ENCODE data around the gene SARS1.

SARS1 gene

DNA sequence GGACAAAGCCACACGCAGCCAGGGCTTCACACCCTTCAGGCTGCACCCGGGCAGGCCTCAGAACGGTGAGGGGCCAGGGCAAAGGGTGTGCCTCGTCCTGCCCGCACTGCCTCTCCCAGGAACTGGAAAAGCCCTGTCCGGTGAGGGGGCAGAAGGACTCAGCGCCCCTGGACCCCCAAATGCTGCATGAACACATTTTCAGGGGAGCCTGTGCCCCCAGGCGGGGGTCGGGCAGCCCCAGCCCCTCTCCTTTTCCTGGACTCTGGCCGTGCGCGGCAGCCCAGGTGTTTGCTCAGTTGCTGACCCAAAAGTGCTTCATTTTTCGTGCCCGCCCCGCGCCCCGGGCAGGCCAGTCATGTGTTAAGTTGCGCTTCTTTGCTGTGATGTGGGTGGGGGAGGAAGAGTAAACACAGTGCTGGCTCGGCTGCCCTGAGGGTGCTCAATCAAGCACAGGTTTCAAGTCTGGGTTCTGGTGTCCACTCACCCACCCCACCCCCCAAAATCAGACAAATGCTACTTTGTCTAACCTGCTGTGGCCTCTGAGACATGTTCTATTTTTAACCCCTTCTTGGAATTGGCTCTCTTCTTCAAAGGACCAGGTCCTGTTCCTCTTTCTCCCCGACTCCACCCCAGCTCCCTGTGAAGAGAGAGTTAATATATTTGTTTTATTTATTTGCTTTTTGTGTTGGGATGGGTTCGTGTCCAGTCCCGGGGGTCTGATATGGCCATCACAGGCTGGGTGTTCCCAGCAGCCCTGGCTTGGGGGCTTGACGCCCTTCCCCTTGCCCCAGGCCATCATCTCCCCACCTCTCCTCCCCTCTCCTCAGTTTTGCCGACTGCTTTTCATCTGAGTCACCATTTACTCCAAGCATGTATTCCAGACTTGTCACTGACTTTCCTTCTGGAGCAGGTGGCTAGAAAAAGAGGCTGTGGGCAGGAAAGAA, 61.1 kb downstream of the SARS1 start:
- no peaks in the 10 kb centered on the region for H4K20me1 ChIP-seq (ENCODE audit: low read depth, low read length)
- no peak overlapping the region for H3K4me2 ChIP-seq (ENCODE audit: low read depth, low read length, poor library complexity, severe bottlenecking)
- H3K9me3 ChIP-seq (ENCODE audit: insufficient read depth, low read length) = no peaks in the 10 kb centered on the region
- no peaks in the 10 kb centered on the region for H3K27me3 ChIP-seq (ENCODE audit: low read length)
- no peaks in the 10 kb centered on the region for H3K36me3 ChIP-seq (ENCODE audit: low read length)
- no peak overlapping the region for H3K27ac ChIP-seq (ENCODE audit: low read depth, low read length)
- H3K9me2 ChIP-seq (replicated peaks; ENCODE audit: insufficient read depth, low read length) = no peaks in the 10 kb centered on the region
- no peaks in the 10 kb centered on the region for H3K79me2 ChIP-seq (ENCODE audit: insufficient read depth, low read length)
- H3K9ac ChIP-seq (ENCODE audit: low read length) = no peak overlapping the region
- no peak for TF ChIP-seq EZH2phosphoT487 (conservative IDR thresholded peaks at IDR 0.05; ENCODE audit: low read length)
- TF ChIP-seq, protein P1, sequence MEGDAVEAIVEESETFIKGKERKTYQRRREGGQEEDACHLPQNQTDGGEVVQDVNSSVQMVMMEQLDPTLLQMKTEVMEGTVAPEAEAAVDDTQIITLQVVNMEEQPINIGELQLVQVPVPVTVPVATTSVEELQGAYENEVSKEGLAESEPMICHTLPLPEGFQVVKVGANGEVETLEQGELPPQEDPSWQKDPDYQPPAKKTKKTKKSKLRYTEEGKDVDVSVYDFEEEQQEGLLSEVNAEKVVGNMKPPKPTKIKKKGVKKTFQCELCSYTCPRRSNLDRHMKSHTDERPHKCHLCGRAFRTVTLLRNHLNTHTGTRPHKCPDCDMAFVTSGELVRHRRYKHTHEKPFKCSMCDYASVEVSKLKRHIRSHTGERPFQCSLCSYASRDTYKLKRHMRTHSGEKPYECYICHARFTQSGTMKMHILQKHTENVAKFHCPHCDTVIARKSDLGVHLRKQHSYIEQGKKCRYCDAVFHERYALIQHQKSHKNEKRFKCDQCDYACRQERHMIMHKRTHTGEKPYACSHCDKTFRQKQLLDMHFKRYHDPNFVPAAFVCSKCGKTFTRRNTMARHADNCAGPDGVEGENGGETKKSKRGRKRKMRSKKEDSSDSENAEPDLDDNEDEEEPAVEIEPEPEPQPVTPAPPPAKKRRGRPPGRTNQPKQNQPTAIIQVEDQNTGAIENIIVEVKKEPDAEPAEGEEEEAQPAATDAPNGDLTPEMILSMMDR (IDR thresholded peaks at IDR 0.05; ENCODE audit: insufficient read depth, low read length, poor library complexity, severe bottlenecking) = no peak
- no peaks in the 10 kb centered on the region; the same call in 1 of the 2 replicates for H3F3A ChIP-seq (ENCODE audit: insufficient read depth)
- H3K4me3 ChIP-seq (ENCODE audit: insufficient read depth, low read length, poor library complexity, severe bottlenecking) = no peak overlapping the region
- no peak overlapping the region for H2AFZ ChIP-seq (ENCODE audit: low read depth, low read length, severe bottlenecking)

DNA sequence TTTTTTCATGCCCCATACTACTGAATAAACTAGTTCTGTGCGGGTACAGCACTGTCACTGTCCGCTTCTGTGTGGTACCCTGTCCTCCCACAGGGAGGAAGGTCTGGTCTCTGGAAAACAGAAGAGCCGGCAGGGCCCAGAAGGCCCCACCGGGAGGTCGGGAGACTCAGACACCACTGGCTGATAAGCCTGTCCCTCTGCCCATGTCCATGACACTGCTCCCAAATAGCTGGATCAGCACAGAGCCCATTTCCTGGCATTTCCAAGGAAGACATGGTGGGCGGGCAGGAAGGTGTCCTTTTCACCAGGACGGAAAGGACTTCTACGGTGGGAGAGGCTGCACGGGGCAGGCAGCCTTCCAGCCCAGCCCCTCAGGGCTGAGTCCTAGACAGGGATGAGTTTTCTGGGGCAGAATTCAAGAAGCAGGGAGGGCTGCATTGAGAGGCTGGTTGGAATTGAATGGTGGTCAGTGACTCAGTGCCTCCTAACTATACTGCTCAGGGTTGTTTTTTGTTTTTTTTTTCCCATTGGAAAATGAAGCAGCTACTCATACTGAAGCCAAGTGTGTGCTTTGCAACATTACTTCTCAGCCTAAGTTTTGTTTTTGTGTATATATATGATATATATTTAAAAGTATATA, 62.1 kb downstream of the SARS1 start:
- no peaks in the 10 kb centered on the region for H3K27me3 ChIP-seq (ENCODE audit: low read length)
- no peak overlapping the region for H3K9ac ChIP-seq (ENCODE audit: low read length)
- no peak overlapping the region for H2AFZ ChIP-seq (ENCODE audit: low read depth, low read length, severe bottlenecking)
- no peaks in the 10 kb centered on the region for H3K79me2 ChIP-seq (ENCODE audit: insufficient read depth, low read length)
- H3K36me3 ChIP-seq (ENCODE audit: low read length) = no peaks in the 10 kb centered on the region
- no peaks in the 10 kb centered on the region for H3K9me2 ChIP-seq (replicated peaks; ENCODE audit: insufficient read depth, low read length)
- H3K9me3 ChIP-seq (ENCODE audit: insufficient read depth, low read length) = no peaks in the 10 kb centered on the region
- no peaks in the 10 kb centered on the region for H4K20me1 ChIP-seq (ENCODE audit: low read depth, low read length)
- H3K4me3 ChIP-seq (ENCODE audit: insufficient read depth, low read length, poor library complexity, severe bottlenecking) = no peak overlapping the region
- no peak overlapping the region for H3K27ac ChIP-seq (ENCODE audit: low read depth, low read length)
- no peak for TF ChIP-seq EZH2phosphoT487 (conservative IDR thresholded peaks at IDR 0.05; ENCODE audit: low read length)
- TF ChIP-seq, protein P1 (IDR thresholded peaks at IDR 0.05; ENCODE audit: insufficient read depth, low read length, poor library complexity, severe bottlenecking) = no peak
- no peaks in the 10 kb centered on the region; the same call in 1 of the 2 replicates for H3F3A ChIP-seq (ENCODE audit: insufficient read depth)
- H3K4me2 ChIP-seq (ENCODE audit: low read depth, low read length, poor library complexity, severe bottlenecking) = no peak overlapping the region

DNA sequence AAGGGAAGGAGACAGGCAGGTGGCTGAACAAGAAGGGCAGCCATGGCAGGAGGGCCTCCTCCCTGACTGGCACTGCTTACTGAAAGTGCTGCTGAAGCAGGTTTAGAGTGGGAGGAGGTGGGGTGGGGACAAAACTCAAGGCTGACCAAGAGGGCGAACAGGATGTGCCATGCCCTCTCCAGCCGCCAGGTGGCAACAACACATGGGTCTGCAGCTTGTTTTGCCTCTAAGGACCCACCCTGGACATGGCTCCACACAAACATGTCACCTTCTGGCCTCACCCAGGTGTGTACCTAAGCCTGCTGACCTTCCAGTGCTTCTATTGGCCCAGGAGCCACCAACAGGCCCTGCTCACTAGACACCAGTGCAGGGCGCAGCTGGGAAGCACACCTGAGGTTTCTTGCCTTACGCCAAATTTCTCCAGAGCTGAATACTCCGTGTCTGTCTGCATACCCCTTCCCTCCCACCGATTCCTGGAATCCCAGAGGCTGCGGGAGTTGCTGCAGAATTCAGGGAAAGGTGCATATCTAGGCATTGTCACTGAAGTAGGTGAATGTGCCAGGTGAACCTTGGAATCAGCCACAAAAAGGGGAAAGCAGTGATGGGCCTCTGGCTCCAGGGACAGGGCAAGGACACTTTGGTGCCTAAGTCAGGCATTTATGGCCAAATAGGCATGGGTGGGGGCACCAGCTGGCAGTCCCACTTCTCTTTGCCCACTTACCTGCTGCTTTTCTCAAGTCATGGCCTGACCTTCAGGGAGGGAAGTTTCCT, 63.9 kb downstream of the SARS1 start:
- Histone ChIP-seq H3K4me3 (ENCODE audit: insufficient read depth, low read length, poor library complexity, severe bottlenecking) (no peak overlapping the region), H3K9me2 (replicated peaks; ENCODE audit: insufficient read depth, low read length) (no peaks in the 10 kb centered on the region), H3K27ac (ENCODE audit: low read depth, low read length) (no peak overlapping the region), H3F3A (ENCODE audit: insufficient read depth) (no peaks in the 10 kb centered on the region; the same call in 1 of the 2 replicates), H2AFZ (ENCODE audit: low read depth, low read length, severe bottlenecking) (no peak overlapping the region), H3K9ac (ENCODE audit: low read length) (no peak overlapping the region), H3K36me3 (ENCODE audit: low read length) (no peaks in the 10 kb centered on the region), H3K79me2 (ENCODE audit: insufficient read depth, low read length) (no peaks in the 10 kb centered on the region), H4K20me1 (ENCODE audit: low read depth, low read length) (no peaks in the 10 kb centered on the region), H3K4me2 (ENCODE audit: low read depth, low read length, poor library complexity, severe bottlenecking) (no peak overlapping the region), H3K9me3 (ENCODE audit: insufficient read depth, low read length) (no peaks in the 10 kb centered on the region), H3K27me3 (ENCODE audit: low read length) (no peaks in the 10 kb centered on the region)
- TF ChIP-seq EZH2phosphoT487 (conservative IDR thresholded peaks at IDR 0.05; ENCODE audit: low read length) = no peak
- TF ChIP-seq, protein P1 (IDR thresholded peaks at IDR 0.05; ENCODE audit: insufficient read depth, low read length, poor library complexity, severe bottlenecking) = peak; percentile 73

Measured in SU-DHL-6 (cell line).